Measurements from ENCODE around the gene RUNX2. TPM values are rescaled to one million over a fixed set of nuclear protein-coding genes. Genes with fewer than 3 reads are reported as not detected.

Gene RUNX2
- total and polyA plus RNA-seq, 2 experiments from 2014 or later = 4.4 to 5.2 TPM

- Histone ChIP-seq H3K27me3 (replicated peaks; ENCODE audit: insufficient read depth) (no peaks in the 10 kb centered on the region), H3F3A (ENCODE audit: insufficient read depth) (peaks cover 22% of the 10 kb centered on the region), H3K9ac (no peak overlapping the region), H3K79me2 (ENCODE audit: insufficient read depth) (no peaks in the 10 kb centered on the region), H2AFZ (no peak overlapping the region), H3K9me3 (ENCODE audit: low read depth) (no peaks in the 10 kb centered on the region), H4K20me1 (ENCODE audit: insufficient read depth) (no peaks in the 10 kb centered on the region), H3K4me1 (ENCODE audit: insufficient read depth) (peaks cover 28% of the 10 kb centered on the region), H3K36me3 (ENCODE audit: low read depth) (no peaks in the 10 kb centered on the region), H3K4me3 (no peak overlapping the region), H3K4me2 (ENCODE audit: unreplicated experiment) (no peak overlapping the region), H3K9me2 (ENCODE audit: insufficient read depth) (no peaks in the 10 kb centered on the region), H3K27ac (no peak overlapping the region)
- TF ChIP-seq EZH2 (IDR thresholded peaks at IDR 0.05; ENCODE audit: insufficient read depth, poor library complexity, severe bottlenecking) = no peak
- TF ChIP-seq EZH2phosphoT487 (IDR thresholded peaks at IDR 0.05; ENCODE audit: insufficient read depth, low read depth) = no peak
- 98 to 99% methylated on average over 6 of the region's 6 CpGs for WGBS, 2 experiments (ENCODE audit: low coverage in 1 of 2, low lambda C conversion rate in 2 of 2, missing lambda C conversion rate in 2 of 2)
- in situ Hi-C loops (cut with MboI) = no loop called here
- no peak for DNase-seq
These were observed 212.3 kb downstream of the RUNX2 start for GRCh38 chr6:45540375-45540920.

- Histone ChIP-seq H3K4me3 (no peak overlapping the region), H3K9ac (no peak overlapping the region), H3K4me1 (ENCODE audit: insufficient read depth) (peaks cover 28% of the 10 kb centered on the region), H3K27ac (no peak overlapping the region), H3K9me3 (ENCODE audit: low read depth) (no peaks in the 10 kb centered on the region), H3K36me3 (ENCODE audit: low read depth) (no peaks in the 10 kb centered on the region), H3K27me3 (replicated peaks; ENCODE audit: insufficient read depth) (no peaks in the 10 kb centered on the region), H3K4me2 (ENCODE audit: unreplicated experiment) (no peak overlapping the region), H3K79me2 (ENCODE audit: insufficient read depth) (no peaks in the 10 kb centered on the region), H3F3A (ENCODE audit: insufficient read depth) (peaks cover 22% of the 10 kb centered on the region), H4K20me1 (ENCODE audit: insufficient read depth) (no peaks in the 10 kb centered on the region), H3K9me2 (ENCODE audit: insufficient read depth) (no peaks in the 10 kb centered on the region), H2AFZ (no peak overlapping the region)
- TF ChIP-seq EZH2 (IDR thresholded peaks at IDR 0.05; ENCODE audit: insufficient read depth, poor library complexity, severe bottlenecking) (no peak), EZH2phosphoT487 (IDR thresholded peaks at IDR 0.05; ENCODE audit: insufficient read depth, low read depth) (no peak)
- no peak for DNase-seq
- in situ Hi-C loops (cut with MboI) = no loop called here
- 75 to 83% methylated on average over 3 of the region's 3 CpGs for WGBS, 2 experiments (ENCODE audit: low coverage in 1 of 2, low lambda C conversion rate in 2 of 2, missing lambda C conversion rate in 2 of 2)
These were observed 213.8 kb downstream of the RUNX2 start for GRCh38 chr6:45541934-45542333.

- no peaks in the 10 kb centered on the region for H4K20me1 ChIP-seq (ENCODE audit: insufficient read depth)
- WGBS, 2 experiments (ENCODE audit: low coverage in 1 of 2, low lambda C conversion rate in 2 of 2, missing lambda C conversion rate in 2 of 2) = 66 to 69% methylated on average over 5 of the region's 5 CpGs
- TF ChIP-seq EZH2phosphoT487 (IDR thresholded peaks at IDR 0.05; ENCODE audit: insufficient read depth, low read depth) (no peak), EZH2 (IDR thresholded peaks at IDR 0.05; ENCODE audit: insufficient read depth, poor library complexity, severe bottlenecking) (no peak)
- no peak overlapping the region for H3K4me3 ChIP-seq
- no peaks in the 10 kb centered on the region for H3K9me3 ChIP-seq (ENCODE audit: low read depth)
- H3K27me3 ChIP-seq (replicated peaks; ENCODE audit: insufficient read depth) = no peaks in the 10 kb centered on the region
- H3K79me2 ChIP-seq (ENCODE audit: insufficient read depth) = no peaks in the 10 kb centered on the region
- 0 out of 2 replicates have a peak overlapping the region, but pooled peaks have one; percentile 25 for H2AFZ ChIP-seq
- H3K27ac ChIP-seq = peak overlapping the region; percentile 73
- peaks cover 22% of the 10 kb centered on the region for H3F3A ChIP-seq (ENCODE audit: insufficient read depth)
- no peak overlapping the region for H3K9ac ChIP-seq
- peak; percentile 71 for DNase-seq
- in situ Hi-C loops (cut with MboI) = no loop called here
- no peaks in the 10 kb centered on the region for H3K9me2 ChIP-seq (ENCODE audit: insufficient read depth)
- H3K4me2 ChIP-seq (ENCODE audit: unreplicated experiment) = peak overlapping the region; percentile 19
- peaks cover 22% of the 10 kb centered on the region for H3K4me1 ChIP-seq (ENCODE audit: insufficient read depth)
- 0 out of 2 replicates have a peak, but pooled peaks cover 4% of the 10 kb centered on the region for H3K36me3 ChIP-seq (ENCODE audit: low read depth)
These were observed 215.4 kb downstream of the RUNX2 start for GRCh38 chr6:45543298-45544235.

GRCh38 chr6:45545416-45545815, 217.3 kb downstream of the RUNX2 start:
- in situ Hi-C loops (cut with MboI) = no loop called here
- Histone ChIP-seq H3K9me2 (ENCODE audit: insufficient read depth) (no peaks in the 10 kb centered on the region), H3K27ac (no peak overlapping the region), H3F3A (ENCODE audit: insufficient read depth) (peaks cover 22% of the 10 kb centered on the region), H3K9ac (no peak overlapping the region), H3K4me3 (no peak overlapping the region), H4K20me1 (ENCODE audit: insufficient read depth) (no peaks in the 10 kb centered on the region), H3K27me3 (replicated peaks; ENCODE audit: insufficient read depth) (no peaks in the 10 kb centered on the region), H3K79me2 (ENCODE audit: insufficient read depth) (no peaks in the 10 kb centered on the region), H2AFZ (no peak overlapping the region), H3K4me2 (ENCODE audit: unreplicated experiment) (no peak overlapping the region), H3K36me3 (ENCODE audit: low read depth) (0 out of 2 replicates have a peak, but pooled peaks cover 4% of the 10 kb centered on the region), H3K9me3 (ENCODE audit: low read depth) (no peaks in the 10 kb centered on the region), H3K4me1 (ENCODE audit: insufficient read depth) (peaks cover 17% of the 10 kb centered on the region)
- 98% methylated on average over 2 of the region's 2 CpGs for WGBS, 2 experiments (ENCODE audit: low coverage in 1 of 2, low lambda C conversion rate in 2 of 2, missing lambda C conversion rate in 2 of 2)
- TF ChIP-seq EZH2phosphoT487 (IDR thresholded peaks at IDR 0.05; ENCODE audit: insufficient read depth, low read depth) (no peak), EZH2 (IDR thresholded peaks at IDR 0.05; ENCODE audit: insufficient read depth, poor library complexity, severe bottlenecking) (no peak)
- no peak for DNase-seq
